ENCODE data around the gene MAFG.

The MAFG gene

GRCh38 chr17:81927152-81927652 is 333 bp downstream of the MAFG start:
- peak overlapping the region; percentile 74 for H3K9ac ChIP-seq (ENCODE audit: low read length)
- no peaks in the 10 kb centered on the region for H3K27me3 ChIP-seq (replicated peaks; ENCODE audit: insufficient read depth, low read length)
- H3K4me3 ChIP-seq (ENCODE audit: low read length), result peak overlapping the region; percentile 72
- H3K36me3 ChIP-seq (replicated peaks; ENCODE audit: insufficient read depth, low read length), result no peaks in the 10 kb centered on the region
- no peaks in the 10 kb centered on the region for H3K9me2 ChIP-seq (replicated peaks; ENCODE audit: insufficient read depth, low read length)
- peak overlapping the region; percentile 56 for H3K27ac ChIP-seq (ENCODE audit: low read length)
- no peaks in the 10 kb centered on the region for H3K9me3 ChIP-seq (replicated peaks; ENCODE audit: insufficient read depth, low read length)
- no peak overlapping the region for H2AFZ ChIP-seq (ENCODE audit: low read length)
- H3K4me1 ChIP-seq (ENCODE audit: low read length), result peaks cover 21% of the 10 kb centered on the region
- 0 out of 2 replicates have a peak, but pooled peaks cover 3% of the 10 kb centered on the region for H4K20me1 ChIP-seq (ENCODE audit: insufficient read depth, low read length)
- H3K4me2 ChIP-seq (ENCODE audit: low read depth, low read length), result peak overlapping the region; percentile 95; the same call in 1 of the 2 replicates
- H3K79me2 ChIP-seq (ENCODE audit: low read length), result peaks cover 56% of the 10 kb centered on the region
- H3F3A ChIP-seq (ENCODE audit: insufficient read depth, low read length), result peaks cover 23% of the 10 kb centered on the region
- no peak for TF ChIP-seq EZH2 (optimal IDR thresholded peaks at IDR 0.05; ENCODE audit: low read depth, low read length)
- no peak for TF ChIP-seq EZH2phosphoT487 (IDR thresholded peaks at IDR 0.05; ENCODE audit: low read length)
- TF ChIP-seq, protein P1, sequence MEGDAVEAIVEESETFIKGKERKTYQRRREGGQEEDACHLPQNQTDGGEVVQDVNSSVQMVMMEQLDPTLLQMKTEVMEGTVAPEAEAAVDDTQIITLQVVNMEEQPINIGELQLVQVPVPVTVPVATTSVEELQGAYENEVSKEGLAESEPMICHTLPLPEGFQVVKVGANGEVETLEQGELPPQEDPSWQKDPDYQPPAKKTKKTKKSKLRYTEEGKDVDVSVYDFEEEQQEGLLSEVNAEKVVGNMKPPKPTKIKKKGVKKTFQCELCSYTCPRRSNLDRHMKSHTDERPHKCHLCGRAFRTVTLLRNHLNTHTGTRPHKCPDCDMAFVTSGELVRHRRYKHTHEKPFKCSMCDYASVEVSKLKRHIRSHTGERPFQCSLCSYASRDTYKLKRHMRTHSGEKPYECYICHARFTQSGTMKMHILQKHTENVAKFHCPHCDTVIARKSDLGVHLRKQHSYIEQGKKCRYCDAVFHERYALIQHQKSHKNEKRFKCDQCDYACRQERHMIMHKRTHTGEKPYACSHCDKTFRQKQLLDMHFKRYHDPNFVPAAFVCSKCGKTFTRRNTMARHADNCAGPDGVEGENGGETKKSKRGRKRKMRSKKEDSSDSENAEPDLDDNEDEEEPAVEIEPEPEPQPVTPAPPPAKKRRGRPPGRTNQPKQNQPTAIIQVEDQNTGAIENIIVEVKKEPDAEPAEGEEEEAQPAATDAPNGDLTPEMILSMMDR (IDR thresholded peaks at IDR 0.05; ENCODE audit: low read length), result no peak
- no peak for DNase-seq

DNA sequence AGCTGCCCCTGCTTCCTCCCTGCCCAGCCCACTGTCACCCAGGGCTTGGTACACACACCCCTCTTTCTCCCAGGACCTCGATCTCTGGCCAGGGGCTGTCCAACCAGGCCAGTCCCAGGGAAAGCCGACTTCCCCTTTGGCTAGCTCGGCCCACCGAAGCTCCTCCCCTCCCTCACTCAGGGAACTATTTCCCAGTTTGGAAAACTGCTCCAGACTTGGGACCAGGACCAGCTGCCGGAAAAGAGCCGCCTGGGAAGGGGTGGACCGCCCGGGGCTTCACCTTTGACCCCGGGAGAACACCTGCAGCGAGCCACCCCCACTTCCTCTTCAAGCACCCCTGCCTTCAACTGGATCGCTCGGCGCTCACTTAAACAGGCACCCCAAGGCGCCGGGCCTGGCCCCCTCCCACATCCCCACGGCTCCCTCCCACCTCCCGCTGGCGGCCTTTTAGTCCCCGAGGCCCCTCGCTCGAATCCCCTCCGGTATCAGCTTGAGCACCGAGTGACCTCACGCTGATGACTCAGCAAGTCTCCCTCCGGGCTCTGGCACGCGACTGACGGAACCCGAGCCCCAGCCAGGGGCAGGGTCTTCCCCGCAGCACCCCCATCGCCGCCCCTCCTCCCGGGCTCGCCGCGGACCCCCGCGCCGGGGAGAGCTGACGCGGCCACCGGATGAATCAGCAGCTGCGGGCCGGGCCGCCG is 934 bp downstream of the MAFG start:
- peak overlapping the region; percentile 72 for H3K4me3 ChIP-seq (ENCODE audit: low read length)
- H2AFZ ChIP-seq (ENCODE audit: low read length), result no peak overlapping the region
- H3K27me3 ChIP-seq (replicated peaks; ENCODE audit: insufficient read depth, low read length), result no peaks in the 10 kb centered on the region
- H3K9ac ChIP-seq (ENCODE audit: low read length), result peak overlapping the region; percentile 74
- peak overlapping the region; percentile 56 for H3K27ac ChIP-seq (ENCODE audit: low read length)
- 0 out of 2 replicates have a peak, but pooled peaks cover 3% of the 10 kb centered on the region for H4K20me1 ChIP-seq (ENCODE audit: insufficient read depth, low read length)
- H3F3A ChIP-seq (ENCODE audit: insufficient read depth, low read length), result peaks cover 23% of the 10 kb centered on the region
- H3K9me3 ChIP-seq (replicated peaks; ENCODE audit: insufficient read depth, low read length), result no peaks in the 10 kb centered on the region
- H3K4me1 ChIP-seq (ENCODE audit: low read length), result peaks cover 21% of the 10 kb centered on the region
- peak; percentile 53 for DNase-seq
- peaks cover 61% of the 10 kb centered on the region for H3K79me2 ChIP-seq (ENCODE audit: low read length)
- TF ChIP-seq EZH2 (optimal IDR thresholded peaks at IDR 0.05; ENCODE audit: low read depth, low read length) (no peak), EZH2phosphoT487 (IDR thresholded peaks at IDR 0.05; ENCODE audit: low read length) (no peak)
- TF ChIP-seq, protein P1 (IDR thresholded peaks at IDR 0.05; ENCODE audit: low read length), result no peak
- no peaks in the 10 kb centered on the region for H3K36me3 ChIP-seq (replicated peaks; ENCODE audit: insufficient read depth, low read length)
- no peaks in the 10 kb centered on the region for H3K9me2 ChIP-seq (replicated peaks; ENCODE audit: insufficient read depth, low read length)
- peak overlapping the region; percentile 95 for H3K4me2 ChIP-seq (ENCODE audit: low read depth, low read length)

DNA sequence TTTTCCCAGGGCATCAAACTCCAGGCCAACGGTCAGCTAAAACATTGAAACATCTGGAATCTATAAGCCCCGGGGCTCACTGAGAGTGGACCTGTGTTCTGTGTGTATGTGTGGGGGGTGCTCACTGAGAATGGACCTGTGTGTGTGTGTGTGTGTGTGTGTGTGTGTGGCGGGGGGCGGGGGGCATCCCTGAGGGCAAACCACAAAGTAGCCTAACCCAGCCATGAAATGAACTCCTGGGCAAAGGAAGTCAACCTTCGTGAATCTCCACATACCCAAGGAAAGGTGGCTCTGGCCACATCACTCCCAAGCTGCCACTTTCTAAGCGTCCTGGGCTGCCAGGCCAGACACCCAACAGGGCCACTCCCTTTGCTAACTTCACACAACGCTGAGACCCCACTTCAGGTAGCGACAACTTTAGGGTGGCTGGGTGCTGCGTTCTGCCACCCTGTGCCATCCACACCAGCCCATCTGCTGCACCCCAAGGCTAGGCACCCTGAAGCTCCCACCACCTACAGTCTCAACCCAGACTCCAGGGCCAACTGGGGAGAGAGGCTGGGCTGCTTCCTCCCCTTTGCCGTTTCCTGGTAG is 1.6 kb downstream of the MAFG start:
- Histone ChIP-seq H3K4me2 (ENCODE audit: low read depth, low read length) (peak overlapping the region; percentile 95), H3K9me2 (replicated peaks; ENCODE audit: insufficient read depth, low read length) (no peaks in the 10 kb centered on the region), H3K9me3 (replicated peaks; ENCODE audit: insufficient read depth, low read length) (no peaks in the 10 kb centered on the region), H3K27ac (ENCODE audit: low read length) (peak overlapping the region; percentile 56; the same call in 1 of the 2 replicates), H3K79me2 (ENCODE audit: low read length) (peaks cover 68% of the 10 kb centered on the region), H3K4me3 (ENCODE audit: low read length) (peak overlapping the region; percentile 72), H3K9ac (ENCODE audit: low read length) (peak overlapping the region; percentile 74), H3K36me3 (replicated peaks; ENCODE audit: insufficient read depth, low read length) (no peaks in the 10 kb centered on the region), H3K27me3 (replicated peaks; ENCODE audit: insufficient read depth, low read length) (no peaks in the 10 kb centered on the region), H3K4me1 (ENCODE audit: low read length) (peaks cover 21% of the 10 kb centered on the region), H3F3A (ENCODE audit: insufficient read depth, low read length) (peaks cover 23% of the 10 kb centered on the region), H4K20me1 (ENCODE audit: insufficient read depth, low read length) (0 out of 2 replicates have a peak, but pooled peaks cover 3% of the 10 kb centered on the region), H2AFZ (ENCODE audit: low read length) (no peak overlapping the region)
- TF ChIP-seq EZH2 (optimal IDR thresholded peaks at IDR 0.05; ENCODE audit: low read depth, low read length) (no peak), EZH2phosphoT487 (IDR thresholded peaks at IDR 0.05; ENCODE audit: low read length) (no peak)
- TF ChIP-seq, protein P1 (IDR thresholded peaks at IDR 0.05; ENCODE audit: low read length), result no peak
- DNase-seq, result no peak

Measured in MM.1S (cell line).